Stimulated activated CD4-positive, alpha-beta T cell treated with anti-CD3 and anti-CD28 coated beads, Interleukin-1b, Interleukin-23, amount 100 ng/mL, for 1 hour (primary cell): Measurements from ENCODE around the gene NAV2.

Experiments
- DNase-seq, 2 donors: peaks; one replicate each; pipeline ENCODE4 v3.0.0-alpha.2; 2020; ENCODE audit warnings: low read depth in 2 of 2

The NAV2 gene

DNA sequence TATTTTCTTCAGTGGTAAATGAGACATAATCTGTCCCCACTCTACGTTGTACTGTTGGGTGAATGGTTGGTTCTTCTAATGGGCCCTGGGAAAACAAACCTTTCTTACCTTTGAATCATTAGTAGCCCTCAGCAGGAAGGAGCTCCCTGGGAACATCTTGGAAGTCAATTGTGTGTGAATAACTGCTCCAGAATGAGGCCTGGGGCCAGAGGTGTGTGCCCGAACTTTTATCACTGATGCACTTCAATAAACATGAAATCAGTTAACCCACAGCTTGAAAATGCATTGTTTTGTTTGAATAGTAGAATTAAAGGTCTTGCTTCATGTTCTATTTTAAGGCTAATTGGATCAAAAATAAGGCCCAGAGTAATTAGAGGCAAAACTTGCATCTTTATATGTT is 67.1 kb downstream of the NAV2 start:
- no peak for DNase-seq

- DNase-seq, result no peak
Observed at GRCh38 chr11:19781351-19781750, 68.7 kb downstream of the NAV2 start.

DNA sequence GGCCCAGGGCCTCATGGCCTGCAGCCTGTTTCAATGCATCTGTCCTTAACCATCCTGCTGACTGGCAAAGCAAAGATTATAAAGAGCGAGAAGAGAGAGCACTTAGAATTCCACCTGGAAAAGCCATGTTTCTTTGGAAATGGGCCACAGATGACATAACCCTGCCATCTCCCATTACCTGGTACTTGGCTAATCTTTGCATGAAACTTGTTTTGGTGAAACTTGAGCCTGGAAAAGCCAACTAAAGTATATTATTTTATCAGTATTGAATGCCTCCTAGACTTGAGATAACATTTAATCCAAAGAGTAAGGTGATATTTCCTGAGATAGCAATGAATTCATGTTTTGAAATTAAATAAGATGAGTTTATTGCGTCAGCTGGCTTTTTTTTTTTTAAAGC is 72.6 kb downstream of the NAV2 start:
- no peak for DNase-seq

DNA sequence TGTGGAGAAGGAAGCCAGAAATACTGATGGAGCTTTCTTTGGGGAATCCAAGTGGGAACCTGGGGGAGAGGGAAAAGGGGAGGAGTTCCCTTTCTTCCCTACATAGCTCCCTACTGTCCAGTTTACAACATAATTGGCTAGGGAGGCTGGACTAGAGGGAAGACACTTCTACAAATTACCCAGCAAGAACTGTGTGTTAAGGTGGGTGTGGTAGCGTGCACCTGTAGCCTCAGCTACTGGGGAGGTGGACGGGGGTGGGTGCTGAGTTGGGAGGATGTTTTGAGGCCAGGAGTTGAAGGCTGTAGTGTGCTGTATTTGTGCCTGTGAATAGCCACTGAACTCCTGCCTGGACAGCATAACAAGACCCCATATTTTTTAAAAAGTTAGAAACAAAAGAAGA is 74.0 kb downstream of the NAV2 start:
- DNase-seq, result no peak

DNA sequence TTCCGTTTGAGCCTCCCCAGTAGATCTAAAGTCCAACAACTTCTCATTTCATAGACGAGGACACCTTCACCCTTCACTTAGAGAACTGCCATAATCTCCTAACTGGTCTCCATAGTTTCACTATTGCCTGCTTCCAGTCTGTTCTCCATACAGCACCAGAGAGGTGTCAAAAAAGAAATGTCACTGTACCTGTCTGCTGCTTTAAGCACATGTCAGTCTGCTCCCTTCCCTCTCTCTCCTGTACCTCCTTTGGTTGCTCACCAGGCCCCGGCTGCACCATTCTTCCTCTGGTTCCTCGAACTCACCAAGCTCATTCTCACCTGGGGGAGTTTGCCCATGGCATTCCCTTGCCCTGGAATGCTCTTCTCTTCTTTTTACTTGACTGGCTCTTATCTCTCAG is 75.8 kb downstream of the NAV2 start:
- DNase-seq, result no peak

DNA sequence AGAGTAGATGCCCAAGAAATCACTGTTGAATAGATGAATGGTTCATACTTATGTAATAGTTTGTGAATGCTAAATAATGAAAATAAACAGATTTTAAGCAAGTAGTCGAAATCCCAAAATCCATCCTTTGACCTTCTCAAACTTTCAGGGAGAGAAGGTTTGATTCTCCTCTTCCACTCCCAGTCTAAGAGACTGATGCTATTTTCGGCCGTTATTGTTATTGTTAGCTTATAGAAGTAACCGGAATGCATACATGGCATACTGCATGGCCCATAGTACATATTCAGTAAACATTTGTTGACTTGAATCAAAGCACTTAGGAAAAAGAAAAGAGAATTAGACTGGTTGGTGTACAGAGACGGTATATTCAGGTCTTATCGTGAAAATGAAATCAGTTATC is 76.6 kb downstream of the NAV2 start:
- no peak for DNase-seq

DNA sequence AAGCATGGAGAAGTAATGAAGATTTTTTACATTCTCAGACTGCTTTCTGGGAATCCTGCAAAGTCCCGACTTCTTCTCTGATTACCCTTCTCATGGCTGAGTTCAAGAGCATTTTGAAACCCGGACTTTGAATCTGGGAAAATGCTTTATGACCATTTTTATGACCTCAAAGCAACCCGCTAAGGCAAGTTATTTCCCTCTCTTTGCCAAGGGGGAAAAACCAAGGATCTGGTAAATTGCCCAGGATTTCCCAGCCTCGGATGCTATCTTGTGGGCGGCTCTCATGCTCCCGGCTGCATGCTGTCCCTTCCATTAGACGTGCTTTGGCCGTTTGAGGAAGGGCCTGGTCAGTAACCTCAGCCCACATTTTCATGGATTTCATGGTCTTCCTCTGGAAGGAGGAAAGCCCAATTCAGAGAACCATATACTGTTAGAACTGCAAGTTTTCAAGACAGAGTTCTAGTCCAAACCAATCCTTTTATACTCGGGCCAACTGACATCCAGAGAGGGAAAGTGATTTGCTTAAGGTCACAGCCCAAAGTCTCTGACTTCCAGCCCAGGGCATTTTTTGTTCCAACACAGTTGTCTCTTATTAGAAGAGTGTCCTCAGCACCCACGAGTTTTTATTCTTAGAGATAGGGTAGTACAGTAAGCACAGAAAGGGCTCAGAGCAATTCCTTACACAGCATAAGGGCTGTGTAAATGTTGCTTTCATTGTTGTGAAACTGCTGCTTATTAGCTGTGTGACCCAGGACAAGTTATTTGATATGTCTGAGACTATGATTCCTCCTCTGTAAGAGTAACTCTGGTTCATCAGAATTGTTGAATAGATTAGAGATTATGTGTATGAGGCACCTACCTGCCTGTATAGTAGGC is 77.4 kb downstream of the NAV2 start:
- no peak for DNase-seq

DNA sequence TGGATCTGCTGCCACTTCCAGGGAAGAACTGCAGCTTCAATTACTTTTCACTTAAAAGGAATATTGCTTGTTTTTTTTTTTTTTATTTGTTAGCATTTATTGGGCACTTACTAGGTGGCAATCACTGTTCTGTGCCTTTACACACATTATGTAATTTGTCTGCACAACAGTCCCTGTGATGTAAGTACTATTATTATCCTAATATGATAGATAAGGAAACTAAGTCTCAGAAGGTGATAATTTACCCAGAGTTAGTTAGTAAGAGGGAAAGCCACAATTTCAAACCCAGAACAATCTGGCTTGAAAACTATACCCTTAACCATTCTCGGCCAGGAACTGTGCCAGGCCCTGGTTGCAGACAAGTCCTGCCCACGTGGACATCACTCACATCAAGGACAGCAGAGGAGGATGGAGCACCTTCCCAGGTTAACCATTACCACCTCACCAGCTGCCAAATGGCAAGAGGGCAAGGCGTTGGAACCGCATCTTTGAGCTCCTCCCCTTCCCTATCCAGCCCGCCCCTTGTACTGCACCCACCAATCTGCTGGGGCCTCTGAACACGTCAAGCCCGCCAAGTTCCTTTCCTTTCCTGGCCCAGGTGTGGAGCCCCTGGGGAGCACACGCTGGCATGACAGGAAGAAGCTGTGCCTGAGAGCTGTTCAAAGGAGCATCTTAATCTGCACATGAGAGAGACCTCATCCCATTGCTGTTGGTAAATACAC is 78.4 kb downstream of the NAV2 start:
- no peak for DNase-seq

GRCh38 chr11:19792510-19792909 is 79.9 kb downstream of the NAV2 start:
- DNase-seq, result no peak

DNA sequence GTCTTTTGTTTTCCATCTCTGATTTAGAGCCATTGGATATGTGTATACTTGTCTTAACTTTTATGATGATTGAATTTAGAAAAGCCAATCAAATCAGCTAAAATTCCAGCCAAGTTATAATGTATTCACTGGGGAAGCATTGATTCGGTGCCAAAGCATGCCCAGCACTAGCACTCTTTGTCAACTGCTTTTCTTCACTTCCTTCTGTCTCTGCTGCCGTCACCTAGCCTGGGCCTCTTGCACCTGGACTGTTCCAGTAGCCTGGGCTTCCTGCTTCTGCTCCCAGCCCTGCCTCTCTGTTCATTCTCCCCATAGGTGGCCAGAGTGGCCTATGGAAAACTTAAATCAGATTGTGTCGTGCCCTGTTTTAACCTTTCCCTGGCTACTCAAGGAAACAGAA is 80.7 kb downstream of the NAV2 start:
- no peak for DNase-seq

DNA sequence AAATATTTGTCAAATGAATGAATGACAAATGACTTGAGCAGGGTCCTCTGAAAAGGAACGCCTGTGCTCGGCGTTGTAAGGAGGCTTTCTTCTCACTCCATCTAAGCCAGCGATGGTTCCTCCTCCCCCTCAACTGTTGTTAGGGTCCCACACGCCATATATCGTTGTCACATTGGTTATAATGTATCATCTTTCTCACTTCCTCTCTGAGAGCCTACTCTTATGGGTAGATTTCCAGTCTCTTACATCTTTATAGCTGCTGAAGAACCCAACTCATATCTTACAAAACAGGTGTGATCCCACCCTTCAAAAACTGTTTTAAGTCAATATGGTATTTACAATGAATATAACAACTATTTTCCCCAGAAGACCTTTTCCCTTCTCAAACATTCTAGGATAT is 81.5 kb downstream of the NAV2 start:
- no peak for DNase-seq

GRCh38 chr11:19795082-19795481 is 82.4 kb downstream of the NAV2 start:
- no peak for DNase-seq

- DNase-seq, result no peak
Observed at GRCh38 chr11:19800162-19800561, 87.5 kb downstream of the NAV2 start.

DNA sequence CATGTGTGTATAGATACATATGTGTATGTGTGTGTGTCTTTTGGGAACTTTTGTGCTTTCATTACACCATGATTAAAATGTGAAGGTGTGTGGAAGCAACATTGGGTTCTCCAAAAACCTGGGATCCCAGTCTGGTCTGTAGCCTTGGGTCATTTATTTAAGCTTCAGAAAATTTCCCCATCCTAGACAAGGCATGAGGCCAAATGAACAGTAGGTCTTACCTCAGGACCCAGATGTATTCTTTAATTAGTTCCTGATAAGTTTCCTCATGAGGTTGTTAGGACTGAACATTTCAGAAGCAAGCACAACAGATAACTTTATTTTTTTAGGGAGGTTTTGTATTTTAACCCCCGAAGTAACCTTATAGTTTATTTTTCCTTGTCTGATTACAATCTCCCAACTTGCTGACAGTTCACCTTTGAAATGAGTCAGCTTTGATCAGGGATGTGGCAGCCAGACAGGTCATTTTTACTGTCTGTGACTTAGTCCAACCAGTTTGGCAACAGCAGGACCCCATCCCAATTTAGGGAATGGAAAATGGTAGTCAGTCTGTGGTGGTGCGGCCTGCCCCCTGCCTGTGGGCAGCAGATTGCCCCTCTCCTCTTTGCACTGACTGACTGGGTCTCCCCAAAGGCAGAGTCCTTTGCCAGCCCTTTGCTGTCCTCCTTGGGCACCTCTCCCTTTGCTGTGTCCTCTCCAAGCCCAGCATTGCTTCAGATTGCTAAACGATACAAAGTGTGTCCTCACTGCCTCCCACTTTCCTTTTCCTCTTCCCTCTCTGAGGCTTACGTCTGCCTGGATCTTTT is 88.3 kb downstream of the NAV2 start:
- DNase-seq, result no peak

DNA sequence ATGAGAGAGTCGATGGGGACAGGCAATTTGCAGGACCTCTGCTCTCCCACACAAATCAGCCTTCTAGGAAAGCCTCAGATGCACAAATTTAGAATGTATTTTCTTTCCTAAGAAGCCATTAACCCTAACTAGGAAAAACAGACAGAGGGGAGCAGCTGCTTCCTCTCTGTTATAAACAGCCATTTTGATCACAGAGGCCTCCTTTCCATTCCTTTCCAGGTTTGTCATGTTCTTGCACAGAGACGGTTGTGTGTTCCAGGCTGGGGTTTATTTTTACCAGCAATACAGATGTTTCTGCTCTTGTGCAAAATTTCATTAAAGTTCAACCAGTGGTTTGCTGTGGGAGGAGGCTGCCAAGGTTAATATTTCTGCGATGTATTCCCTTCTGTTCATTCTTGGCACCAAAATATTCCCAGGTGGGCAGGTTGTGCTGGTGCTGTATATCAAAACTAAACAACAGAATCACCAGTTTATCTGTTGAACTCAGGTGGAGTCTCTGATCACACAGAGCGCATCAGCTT is 90.2 kb downstream of the NAV2 start:
- no peak for DNase-seq

GRCh38 chr11:19803506-19803998 is 90.9 kb downstream of the NAV2 start:
- DNase-seq, result no peak

- DNase-seq, result no peak
Observed at GRCh38 chr11:19805376-19805775, 92.7 kb downstream of the NAV2 start.

DNA sequence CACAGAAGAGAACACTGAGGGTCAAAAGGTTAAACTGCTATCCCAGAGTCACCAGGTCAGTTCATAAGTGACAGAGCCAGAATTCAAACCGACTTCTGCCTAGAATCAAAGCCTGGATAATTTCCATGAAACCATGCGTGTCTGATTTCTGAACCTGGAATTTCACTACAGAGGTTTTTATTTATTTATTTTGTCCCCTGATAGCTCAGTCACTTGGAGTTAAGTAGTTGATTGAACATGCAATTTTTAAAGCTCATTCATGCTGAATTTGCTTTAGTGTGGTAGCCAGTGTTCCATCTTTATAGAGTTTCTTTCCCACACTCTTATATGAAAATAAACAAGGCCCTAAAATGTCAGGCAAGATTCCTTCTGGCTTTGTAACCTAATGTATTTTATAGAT is 93.2 kb downstream of the NAV2 start:
- no peak for DNase-seq

DNA sequence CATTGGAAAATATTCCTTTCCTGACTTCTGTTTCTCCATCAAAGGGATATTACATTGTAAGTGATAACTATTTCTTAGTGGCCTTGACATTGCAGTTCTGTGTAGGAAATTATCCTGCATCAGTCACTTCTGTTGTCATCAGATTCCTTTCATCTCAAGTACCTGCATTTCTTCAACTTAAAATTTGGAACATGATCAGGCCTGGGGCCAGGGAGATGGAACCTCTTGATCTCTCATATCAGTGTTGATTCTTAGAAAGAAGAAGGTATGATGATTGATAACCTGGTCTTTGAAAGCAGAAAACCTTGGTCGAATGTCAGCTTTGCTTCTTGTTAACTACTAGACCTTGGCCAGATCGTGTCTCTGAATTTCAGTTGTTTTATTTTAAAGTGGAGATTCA is 93.6 kb downstream of the NAV2 start:
- DNase-seq, result no peak

- no peak for DNase-seq
Observed at GRCh38 chr11:19808076-19808911, 95.7 kb downstream of the NAV2 start.

DNA sequence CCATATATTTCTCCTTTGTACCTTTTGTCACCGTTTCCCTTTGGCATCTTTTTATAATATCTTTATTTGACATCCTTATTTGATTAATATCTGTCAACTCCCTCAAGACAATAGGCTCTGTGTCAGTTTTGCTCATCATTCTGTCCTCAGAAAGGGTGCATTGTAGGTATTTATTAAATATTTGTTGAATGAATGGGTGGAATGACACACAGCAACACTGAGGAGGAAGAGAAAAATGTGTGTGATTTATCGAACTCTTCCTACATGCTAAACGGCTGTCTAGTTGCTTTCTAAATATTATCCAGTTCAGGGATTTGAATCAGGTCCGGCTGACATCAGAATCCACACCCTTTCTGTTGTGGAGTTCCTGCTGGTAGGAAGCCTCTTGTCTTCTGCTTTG is 98.2 kb downstream of the NAV2 start:
- no peak for DNase-seq
